ENCODE results near the gene SLITRK6. TPM values are rescaled to one million over a fixed set of nuclear protein-coding genes. Genes with fewer than 3 reads are reported as not detected.

The SLITRK6 gene, protein sequence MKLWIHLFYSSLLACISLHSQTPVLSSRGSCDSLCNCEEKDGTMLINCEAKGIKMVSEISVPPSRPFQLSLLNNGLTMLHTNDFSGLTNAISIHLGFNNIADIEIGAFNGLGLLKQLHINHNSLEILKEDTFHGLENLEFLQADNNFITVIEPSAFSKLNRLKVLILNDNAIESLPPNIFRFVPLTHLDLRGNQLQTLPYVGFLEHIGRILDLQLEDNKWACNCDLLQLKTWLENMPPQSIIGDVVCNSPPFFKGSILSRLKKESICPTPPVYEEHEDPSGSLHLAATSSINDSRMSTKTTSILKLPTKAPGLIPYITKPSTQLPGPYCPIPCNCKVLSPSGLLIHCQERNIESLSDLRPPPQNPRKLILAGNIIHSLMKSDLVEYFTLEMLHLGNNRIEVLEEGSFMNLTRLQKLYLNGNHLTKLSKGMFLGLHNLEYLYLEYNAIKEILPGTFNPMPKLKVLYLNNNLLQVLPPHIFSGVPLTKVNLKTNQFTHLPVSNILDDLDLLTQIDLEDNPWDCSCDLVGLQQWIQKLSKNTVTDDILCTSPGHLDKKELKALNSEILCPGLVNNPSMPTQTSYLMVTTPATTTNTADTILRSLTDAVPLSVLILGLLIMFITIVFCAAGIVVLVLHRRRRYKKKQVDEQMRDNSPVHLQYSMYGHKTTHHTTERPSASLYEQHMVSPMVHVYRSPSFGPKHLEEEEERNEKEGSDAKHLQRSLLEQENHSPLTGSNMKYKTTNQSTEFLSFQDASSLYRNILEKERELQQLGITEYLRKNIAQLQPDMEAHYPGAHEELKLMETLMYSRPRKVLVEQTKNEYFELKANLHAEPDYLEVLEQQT
- polyA plus RNA-seq, result 0.82 TPM in 1 of 2 replicates, not detected in the other

GRCh38 chr13:85799097-85799582 is at the start of gene SLITRK6:
SLITRK6 (minus strand) TSS chr13:85799419; CDS start chr13:85796508, 2,911 bp downstream.

